PC-9 (cell line): Measurements from ENCODE around the gene C7orf33. TPM values are rescaled to one million over a fixed set of nuclear protein-coding genes. Genes with fewer than 3 reads are reported as not detected.

Experiments
- BruUV-seq: library from RNA; stranded (reverse); fragments of 400-500 nt; replicated peaks from 2 replicates; lab custom pipeline; 2021; lab: Mats Ljungman, UMichigan
- CTCF ChIA-PET: fragments of 300-600 bp; sonication (Branson Sonifier 250); formaldehyde crosslinking; loops from one replicate; lab custom pipeline; 2022; ENCODE audit warnings: antibody characterized with exemption; lab: Charles Lee
- POLR2A ChIA-PET: fragments of 300-600 bp; sonication (Branson Sonifier 250); formaldehyde crosslinking; loops from one replicate; lab custom pipeline; 2022; ENCODE audit warnings: antibody characterized with exemption; ENCODE audit not compliant: unreplicated experiment; lab: Charles Lee
- DNase-seq, 2 experiments: peaks; one replicate each; pipeline versions ENCODE4 v3.0.0 to v3.0.0-alpha.2; 2015 to 2022; ENCODE audit warnings: mixed read lengths in 1 of 2
- H2AFZ ChIP-seq: fragments of 200-600 bp; sonication (generic); 2 replicates; pipeline ENCODE4 v1.8.1; 2017; ENCODE audit warnings: antibody characterized with exemption
- H3F3A ChIP-seq: fragments of 200-600 bp; sonication (generic); 2 replicates; pipeline ENCODE4 v1.8.1; 2017; ENCODE audit warnings: antibody characterized with exemption, mild to moderate bottlenecking, low read depth; ENCODE audit not compliant: insufficient read depth
- H3K27ac ChIP-seq: fragments of 200-600 bp; sonication (generic); 2 replicates; pipeline ENCODE4 v1.6.1; 2016; ENCODE audit warnings: mixed run types
- H3K27me3 ChIP-seq: fragments of 200-600 bp; sonication (generic); 2 replicates; pipeline ENCODE4 v1.6.1; 2016; ENCODE audit warnings: low read depth, mixed run types; ENCODE audit not compliant: insufficient read depth
- H3K36me3 ChIP-seq: fragments of 200-600 bp; sonication (generic); 2 replicates; pipeline ENCODE4 v1.6.1; 2016; ENCODE audit warnings: low read depth, mixed run types
- H3K4me1 ChIP-seq: fragments of 200-600 bp; sonication (generic); replicated peaks from 2 replicates; pipeline ENCODE4 v1.6.1; 2016; ENCODE audit warnings: mixed run types; ENCODE audit not compliant: insufficient read depth
- H3K4me2 ChIP-seq: fragments of 200-600 bp; sonication (generic); 2 replicates; pipeline ENCODE4 v1.6.1; 2017; ENCODE audit warnings: mixed run types
- H3K4me3 ChIP-seq: fragments of 200-600 bp; sonication (generic); 2 replicates; pipeline ENCODE4 v1.6.1; 2016; ENCODE audit warnings: mixed run types
- H3K79me2 ChIP-seq: fragments of 200-600 bp; sonication (generic); 2 replicates; pipeline ENCODE4 v1.6.1; 2017; ENCODE audit warnings: low read depth, mixed run types
- H3K9me2 ChIP-seq: fragments of 200-600 bp; sonication (generic); 2 replicates; pipeline ENCODE4 v1.8.1; 2017; ENCODE audit warnings: mild to moderate bottlenecking; ENCODE audit not compliant: insufficient read depth
- H3K9me3 ChIP-seq: fragments of 200-600 bp; sonication (generic); 2 replicates; pipeline ENCODE4 v1.8.1; 2016; ENCODE audit warnings: low read depth; ENCODE audit not compliant: insufficient read depth
- H4K20me1 ChIP-seq: fragments of 200-600 bp; sonication (generic); 2 replicates; pipeline ENCODE4 v1.8.1; 2017; ENCODE audit not compliant: insufficient read depth
- CTCF ChIP-seq: fragments of 200-600 bp; sonication (generic); conservative IDR thresholded peaks from 2 replicates; pipeline ENCODE4 v1.6.1; 2017; ENCODE audit warnings: mixed run types, antibody characterized with exemption, mild to moderate bottlenecking, moderate library complexity
- EZH2 ChIP-seq: fragments of 200-600 bp; sonication (generic); IDR thresholded peaks from 2 replicates; pipeline ENCODE4 v1.8.0; 2017; ENCODE audit warnings: antibody characterized with exemption, low read depth
- intact Hi-C: fragments of 100-400 bp; cut with micrococcal nuclease; formaldehyde crosslinking; loops from one replicate; pipeline ENCODE4 v1.10.0; 2022; ENCODE audit not compliant: unreplicated experiment
- total RNA-seq: library from RNA; stranded (reverse); gene quantifications from 2 replicates; pipeline ENCODE4 v1.2.3, GENCODE V29; 2021

Gene C7orf33
- total RNA-seq, 1 experiment from 2014 or later: not detected

GRCh38 chr7:148657929-148658328, 67.4 kb downstream of the C7orf33 start:
- no peak overlapping the region for H3K4me2 ChIP-seq

DNA sequence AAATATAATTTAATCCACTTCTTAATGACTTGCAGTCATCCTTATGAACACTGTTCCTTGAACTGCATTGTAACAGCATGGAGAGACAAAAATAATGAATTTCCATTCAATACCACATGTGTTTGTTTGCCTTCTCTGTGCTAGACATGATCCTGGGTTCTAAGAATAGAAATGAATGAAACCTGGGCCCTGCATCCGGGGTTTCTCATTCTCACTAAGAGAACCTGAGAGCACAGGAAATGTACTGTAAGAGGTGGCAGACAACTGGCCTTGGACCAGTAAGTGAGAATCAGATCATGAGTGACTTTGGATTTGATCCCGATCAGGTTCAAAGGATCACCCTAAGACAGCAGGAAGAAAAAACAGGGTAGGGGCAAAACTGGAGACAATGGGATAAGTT, 70.9 kb downstream of the C7orf33 start:
- no peak for DNase-seq
- H3K4me3 ChIP-seq: no peak overlapping the region
- H3K9me2 ChIP-seq: no peaks in the 10 kb centered on the region
- H4K20me1 ChIP-seq: no peaks in the 10 kb centered on the region
- BruUV-seq: no TSS peak
- H3K27ac ChIP-seq: no peak overlapping the region
- no peaks in the 10 kb centered on the region for H3K4me1 ChIP-seq
- no peak for TF ChIP-seq EZH2
- no peak for TF ChIP-seq CTCF
- CTCF ChIA-PET: no interaction called here
- no peaks in the 10 kb centered on the region for H3K36me3 ChIP-seq
- no peaks in the 10 kb centered on the region for H3F3A ChIP-seq
- no peak overlapping the region for H2AFZ ChIP-seq
- no peaks in the 10 kb centered on the region for H3K9me3 ChIP-seq
- H3K27me3 ChIP-seq: no peaks in the 10 kb centered on the region
- intact Hi-C loops: no loop called here
- POLR2A ChIA-PET: no interaction called here
- H3K4me2 ChIP-seq: no peak overlapping the region
- no peaks in the 10 kb centered on the region for H3K79me2 ChIP-seq

More at GRCh38 chr7:148657929-148658328, 67.4 kb downstream of the C7orf33 start:
- intact Hi-C loops: no loop called here
- ChIA-PET CTCF (no interaction called here), POLR2A (interaction anchor here (0.6 kb wide), 1 partner anchor 77 kb away, joined by 8 read pairs; no protein-coding TSS in a partner anchor)
- Histone ChIP-seq H3K9me2 (no peaks in the 10 kb centered on the region), H3K79me2 (no peaks in the 10 kb centered on the region), H3K4me1 (no peaks in the 10 kb centered on the region), H3F3A (no peaks in the 10 kb centered on the region), H4K20me1 (no peaks in the 10 kb centered on the region), H3K9me3 (no peaks in the 10 kb centered on the region), H3K36me3 (no peaks in the 10 kb centered on the region), H3K27me3 (no peaks in the 10 kb centered on the region), H2AFZ (no peak overlapping the region), H3K4me3 (no peak overlapping the region), H3K27ac (no peak overlapping the region)
- no peak for DNase-seq
- no TSS peak for BruUV-seq
- TF ChIP-seq EZH2: no peak
- no peak for TF ChIP-seq CTCF

GRCh38 chr7:148662646-148663045, 72.1 kb downstream of the C7orf33 start:
- intact Hi-C loops: no loop called here
- Histone ChIP-seq H3K4me1 (no peaks in the 10 kb centered on the region), H3K4me3 (no peak overlapping the region), H3K27ac (no peak overlapping the region), H3K4me2 (no peak overlapping the region), H4K20me1 (no peaks in the 10 kb centered on the region), H3K36me3 (no peaks in the 10 kb centered on the region), H3K27me3 (no peaks in the 10 kb centered on the region), H2AFZ (no peak overlapping the region), H3K9me2 (no peaks in the 10 kb centered on the region), H3K9me3 (no peaks in the 10 kb centered on the region), H3K79me2 (no peaks in the 10 kb centered on the region), H3F3A (no peaks in the 10 kb centered on the region)
- ChIA-PET CTCF (no interaction called here), POLR2A (no interaction called here)
- TF ChIP-seq EZH2: no peak
- DNase-seq: peak in 1 of 2 experiments; percentile 7
- BruUV-seq: no TSS peak

DNA sequence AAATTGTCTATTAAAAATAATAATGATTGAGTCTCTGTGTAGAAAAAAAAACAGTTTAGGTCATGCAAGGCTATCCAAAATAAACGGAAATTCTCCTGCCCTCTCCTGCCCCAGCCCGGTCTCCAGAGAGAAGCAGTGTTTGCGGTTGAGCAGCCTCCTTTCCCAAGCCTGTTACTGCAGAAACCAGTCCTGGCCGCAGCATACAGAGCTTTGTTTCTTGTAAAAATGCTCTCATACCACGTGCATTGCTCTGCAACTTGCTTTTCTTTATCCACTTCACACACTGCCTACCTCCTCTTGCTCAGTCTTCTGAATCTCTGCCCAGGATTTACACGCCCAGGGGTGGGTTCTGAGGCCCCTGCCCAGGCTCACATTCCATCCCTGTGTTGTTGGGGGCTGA, 73.8 kb downstream of the C7orf33 start:
- H3K79me2 ChIP-seq: no peaks in the 10 kb centered on the region
- no peak overlapping the region for H3K4me2 ChIP-seq
- no peak for DNase-seq
- H3K27ac ChIP-seq: no peak overlapping the region
- H3K9me2 ChIP-seq: no peaks in the 10 kb centered on the region
- H4K20me1 ChIP-seq: no peaks in the 10 kb centered on the region
- CTCF ChIA-PET: no interaction called here
- TF ChIP-seq CTCF: no peak
- TF ChIP-seq EZH2: no peak
- no peaks in the 10 kb centered on the region for H3K4me1 ChIP-seq
- POLR2A ChIA-PET: no interaction called here
- intact Hi-C loops: no loop called here
- no peaks in the 10 kb centered on the region for H3F3A ChIP-seq
- H3K36me3 ChIP-seq: no peaks in the 10 kb centered on the region
- no peaks in the 10 kb centered on the region for H3K9me3 ChIP-seq
- no peak overlapping the region for H3K4me3 ChIP-seq
- H3K27me3 ChIP-seq: no peaks in the 10 kb centered on the region
- BruUV-seq: no TSS peak
- H2AFZ ChIP-seq: no peak overlapping the region
